Testis (tissue), 2 donors: ENCODE results near the gene CCNE1.

ENCODE experiments used
- CTCF ChIP-seq, 3 experiments: fragments of 450-650 bp in 2 of 3; fragments of 200-600 bp in 1 of 3; sonication (generic) in 1 of 3; IDR thresholded peaks; one replicate each; pipeline ENCODE4 v1.5.1; 2016 to 2019; ENCODE audit warnings: antibody characterized with exemption in 3 of 3, mild to moderate bottlenecking in 2 of 3, moderate library complexity in 1 of 3
- POLR2A ChIP-seq: fragments of 450-650 bp; IDR thresholded peaks from one replicate; pipeline ENCODE4 v1.6.1; 2017; ENCODE audit warnings: antibody characterized with exemption, mild to moderate bottlenecking, moderate library complexity

- no peak for TF ChIP-seq CTCF (IDR thresholded peaks at IDR 0.05)
- TF ChIP-seq POLR2A: no peak
These were observed 30.0 kb downstream of the CCNE1 start for GRCh38 chr19:29841559-29842367.
